Mononuclear cell (primary cell): ENCODE results near the gene MBTPS1. TPM values are rescaled to one million over a fixed set of nuclear protein-coding genes. Genes with fewer than 3 reads are reported as not detected.

Experiments
- H3K27me3 ChIP-seq: 2 replicates; pipeline ENCODE4 v1.6.0; 2011; ENCODE audit warnings: low read length, control low read depth; ENCODE audit not compliant: insufficient read depth
- H3K4me1 ChIP-seq: 2 replicates; pipeline ENCODE4 v1.5.1; 2011; ENCODE audit warnings: mild to moderate bottlenecking, low read length, control low read depth; ENCODE audit not compliant: insufficient read depth
- H3K4me3 ChIP-seq: 2 replicates; pipeline ENCODE4 v1.5.1; 2011; ENCODE audit warnings: mild to moderate bottlenecking, low read length, moderate library complexity
- H3K9me3 ChIP-seq: 2 replicates; pipeline ENCODE4 v1.5.1; 2011; ENCODE audit warnings: low read depth, mild to moderate bottlenecking, control low read depth, low read length
- total RNA-seq: library from RNA; depleted of rRNA; stranded (reverse); fragments of >200 nt; gene quantifications from one replicate; pipeline ENCODE4 v1.2.3, GENCODE V29; 2012

The MBTPS1 gene
- total RNA-seq, 1 donor: 89.3 TPM

- H3K9me3 ChIP-seq: no peaks in the 10 kb centered on the region
- no peaks in the 10 kb centered on the region for H3K27me3 ChIP-seq
- peaks cover 11% of the 10 kb centered on the region for H3K4me1 ChIP-seq
- no peak overlapping the region for H3K4me3 ChIP-seq
These were observed 22.9 kb downstream of the MBTPS1 start for GRCh38 chr16:84093879-84094270.

GRCh38 chr16:84093120-84093878, 23.4 kb downstream of the MBTPS1 start:
- Histone ChIP-seq H3K9me3 (no peaks in the 10 kb centered on the region), H3K27me3 (no peaks in the 10 kb centered on the region), H3K4me1 (peaks cover 16% of the 10 kb centered on the region), H3K4me3 (no peak overlapping the region)

GRCh38 chr16:84091460-84091859, 25.3 kb downstream of the MBTPS1 start:
- peaks cover 34% of the 10 kb centered on the region for H3K4me1 ChIP-seq
- no peaks in the 10 kb centered on the region for H3K9me3 ChIP-seq
- H3K27me3 ChIP-seq: no peaks in the 10 kb centered on the region
- no peak overlapping the region for H3K4me3 ChIP-seq

GRCh38 chr16:84090211-84090610, 26.5 kb downstream of the MBTPS1 start:
- H3K9me3 ChIP-seq: no peaks in the 10 kb centered on the region
- H3K4me3 ChIP-seq: no peak overlapping the region
- peaks cover 43% of the 10 kb centered on the region for H3K4me1 ChIP-seq
- H3K27me3 ChIP-seq: no peaks in the 10 kb centered on the region

GRCh38 chr16:84088695-84089395, 27.9 kb downstream of the MBTPS1 start:
- Histone ChIP-seq H3K27me3 (no peaks in the 10 kb centered on the region), H3K9me3 (no peaks in the 10 kb centered on the region), H3K4me1 (peaks cover 50% of the 10 kb centered on the region), H3K4me3 (no peak overlapping the region)

GRCh38 chr16:84087466-84088151, 29.1 kb downstream of the MBTPS1 start:
- no peak overlapping the region for H3K4me3 ChIP-seq
- H3K4me1 ChIP-seq: peaks cover 59% of the 10 kb centered on the region
- no peaks in the 10 kb centered on the region for H3K27me3 ChIP-seq
- no peaks in the 10 kb centered on the region for H3K9me3 ChIP-seq

GRCh38 chr16:84087001-84087400, 29.7 kb downstream of the MBTPS1 start:
- no peaks in the 10 kb centered on the region for H3K9me3 ChIP-seq
- peaks cover 63% of the 10 kb centered on the region for H3K4me1 ChIP-seq
- no peak overlapping the region for H3K4me3 ChIP-seq
- H3K27me3 ChIP-seq: no peaks in the 10 kb centered on the region

- H3K4me1 ChIP-seq: peaks cover 63% of the 10 kb centered on the region
- no peaks in the 10 kb centered on the region for H3K27me3 ChIP-seq
- no peaks in the 10 kb centered on the region for H3K9me3 ChIP-seq
- H3K4me3 ChIP-seq: no peak overlapping the region
These were observed 30.4 kb downstream of the MBTPS1 start for GRCh38 chr16:84086341-84086740.

- Histone ChIP-seq H3K9me3 (no peaks in the 10 kb centered on the region), H3K4me1 (peaks cover 63% of the 10 kb centered on the region), H3K4me3 (no peak overlapping the region)
These were observed 31.0 kb downstream of the MBTPS1 start for GRCh38 chr16:84085773-84086172.

GRCh38 chr16:84085271-84085667, 31.5 kb downstream of the MBTPS1 start:
- no peak overlapping the region for H3K4me3 ChIP-seq
- H3K9me3 ChIP-seq: no peaks in the 10 kb centered on the region
- H3K4me1 ChIP-seq: peaks cover 63% of the 10 kb centered on the region
- no peaks in the 10 kb centered on the region for H3K27me3 ChIP-seq

More at GRCh38 chr16:84085773-84086172, 31.0 kb downstream of the MBTPS1 start:
- no peaks in the 10 kb centered on the region for H3K27me3 ChIP-seq

GRCh38 chr16:84084570-84085270, 32.0 kb downstream of the MBTPS1 start:
- Histone ChIP-seq H3K9me3 (no peaks in the 10 kb centered on the region), H3K4me3 (no peak overlapping the region), H3K4me1 (peaks cover 61% of the 10 kb centered on the region), H3K27me3 (no peaks in the 10 kb centered on the region)

- no peak overlapping the region for H3K4me3 ChIP-seq
- peaks cover 44% of the 10 kb centered on the region for H3K4me1 ChIP-seq
- H3K9me3 ChIP-seq: no peaks in the 10 kb centered on the region
- H3K27me3 ChIP-seq: no peaks in the 10 kb centered on the region
These were observed 33.7 kb downstream of the MBTPS1 start for GRCh38 chr16:84082835-84083569.

GRCh38 chr16:84082110-84082509, 34.6 kb downstream of the MBTPS1 start:
- Histone ChIP-seq H3K9me3 (no peaks in the 10 kb centered on the region), H3K4me3 (no peak overlapping the region), H3K4me1 (peaks cover 35% of the 10 kb centered on the region)

GRCh38 chr16:84081446-84081989, 35.2 kb downstream of the MBTPS1 start:
- H3K9me3 ChIP-seq: no peaks in the 10 kb centered on the region
- H3K4me1 ChIP-seq: peaks cover 29% of the 10 kb centered on the region

More at GRCh38 chr16:84082110-84082509, 34.6 kb downstream of the MBTPS1 start:
- no peaks in the 10 kb centered on the region for H3K27me3 ChIP-seq

More at GRCh38 chr16:84081446-84081989, 35.2 kb downstream of the MBTPS1 start:
- no peak overlapping the region for H3K4me3 ChIP-seq
- no peaks in the 10 kb centered on the region for H3K27me3 ChIP-seq
